Testis (tissue), 3 donors: ENCODE results near the gene XRCC1. TPM values are rescaled to one million over a fixed set of nuclear protein-coding genes. Genes with fewer than 3 reads are reported as not detected.

ENCODE experiments used
- DNase-seq: peaks from one replicate; pipeline ENCODE4 v3.0.0-alpha.2; 2019
- H3K27ac ChIP-seq, 2 donors: fragments of 200-600 bp; sonication (generic); one replicate each; pipeline ENCODE4 v1.5.1; 2019
- H3K27me3 ChIP-seq: fragments of 200-600 bp; sonication (generic); one replicate; pipeline ENCODE4 v1.5.1; 2019
- H3K36me3 ChIP-seq: fragments of 200-600 bp; sonication (generic); one replicate; pipeline ENCODE4 v1.5.1; 2017; ENCODE audit warnings: low read depth; ENCODE audit errors: missing control alignments
- H3K4me1 ChIP-seq: fragments of 200-600 bp; sonication (generic); one replicate; pipeline ENCODE4 v1.5.1; 2019
- H3K4me3 ChIP-seq, 2 donors: fragments of 200-600 bp; sonication (generic); one replicate each; pipeline ENCODE4 v1.5.1; 2017 to 2019
- H3K9me3 ChIP-seq: fragments of 200-600 bp; sonication (generic); one replicate; pipeline ENCODE4 v1.5.1; 2017
- POLR2A ChIP-seq: fragments of 450-650 bp; IDR thresholded peaks from one replicate; pipeline ENCODE4 v1.6.1; 2017; ENCODE audit warnings: antibody characterized with exemption, mild to moderate bottlenecking, moderate library complexity
- WGBS, 2 donors: methylation state at CpG; one replicate each; pipeline ENCODE4 v1.1.5; 2018; 5-methylcytosine and 5-hydroxymethylcytosine counted together
- intact Hi-C: fragments of 100-400 bp; cut with DNase I; formaldehyde crosslinking; loops from one replicate; pipeline ENCODE4 v1.15.1; 2023; ENCODE audit warnings: low total_unique reads
- polyA plus RNA-seq: library from polyadenylated mRNA; stranded (reverse); fragments of 350-450 nt; fragmentation: Illumina TruSeq; extraction: RNeasy Lipid Tissue Mini Kit (QIAGEN cat#74804); gene quantifications from one replicate; pipeline ENCODE4 v1.2.3, GENCODE V29; 2014; ENCODE audit warnings: low read depth, low replicate concordance; ENCODE audit not compliant: insufficient read depth
- total RNA-seq, 2 donors: library from RNA; depleted of rRNA; stranded (reverse); fragments of >200 nt; gene quantifications; one replicate each; pipeline ENCODE4 v1.2.3, GENCODE V29; 2016
- TF ChIP-seq, protein P1 (sequence below), 3 experiments: fragments of 450-650 bp in 2 of 3; fragments of 200-600 bp in 1 of 3; sonication (generic) in 1 of 3; IDR thresholded peaks; one replicate each; pipeline ENCODE4 v1.5.1; 2016 to 2019; ENCODE audit warnings: antibody characterized with exemption in 3 of 3, mild to moderate bottlenecking in 2 of 3, moderate library complexity in 1 of 3

XRCC1 gene
- total and polyA plus RNA-seq, 3 donors from 2014 or later = 40.6 to 49.1 (median 44.8) TPM

DNA sequence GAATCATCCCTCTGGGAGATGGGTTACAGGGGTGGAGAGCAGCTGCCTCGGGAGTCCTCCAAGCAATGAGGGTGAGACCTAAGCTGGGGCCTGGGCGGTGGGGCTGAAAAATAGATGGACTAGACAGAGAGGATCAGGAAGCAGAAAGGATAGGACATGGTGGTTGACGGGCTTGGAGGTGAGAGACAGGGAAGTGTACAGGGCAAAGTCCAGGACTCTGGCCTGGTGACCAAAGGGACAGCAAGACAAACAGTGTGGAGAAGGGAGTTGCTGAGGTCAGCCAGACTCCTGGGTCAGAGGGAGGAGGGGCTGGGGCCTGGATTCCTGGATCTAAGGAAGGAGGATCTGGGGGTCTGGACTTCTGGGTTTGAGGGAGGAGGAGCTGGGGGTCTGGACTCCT is 76.3 kb downstream of the XRCC1 start:
- Histone ChIP-seq H3K36me3 (no peaks in the 10 kb centered on the region), H3K4me3 (no peak overlapping the region), H3K4me1 (peaks cover 6% of the 10 kb centered on the region), H3K27ac (no peak overlapping the region), H3K27me3 (no peaks in the 10 kb centered on the region), H3K9me3 (no peaks in the 10 kb centered on the region)
- no peak for DNase-seq
- 72 to 86% methylated on average over 3 of the region's 3 CpGs for WGBS, 2 donors
- no peak for TF ChIP-seq POLR2A
- intact Hi-C loops = no loop called here

DNA sequence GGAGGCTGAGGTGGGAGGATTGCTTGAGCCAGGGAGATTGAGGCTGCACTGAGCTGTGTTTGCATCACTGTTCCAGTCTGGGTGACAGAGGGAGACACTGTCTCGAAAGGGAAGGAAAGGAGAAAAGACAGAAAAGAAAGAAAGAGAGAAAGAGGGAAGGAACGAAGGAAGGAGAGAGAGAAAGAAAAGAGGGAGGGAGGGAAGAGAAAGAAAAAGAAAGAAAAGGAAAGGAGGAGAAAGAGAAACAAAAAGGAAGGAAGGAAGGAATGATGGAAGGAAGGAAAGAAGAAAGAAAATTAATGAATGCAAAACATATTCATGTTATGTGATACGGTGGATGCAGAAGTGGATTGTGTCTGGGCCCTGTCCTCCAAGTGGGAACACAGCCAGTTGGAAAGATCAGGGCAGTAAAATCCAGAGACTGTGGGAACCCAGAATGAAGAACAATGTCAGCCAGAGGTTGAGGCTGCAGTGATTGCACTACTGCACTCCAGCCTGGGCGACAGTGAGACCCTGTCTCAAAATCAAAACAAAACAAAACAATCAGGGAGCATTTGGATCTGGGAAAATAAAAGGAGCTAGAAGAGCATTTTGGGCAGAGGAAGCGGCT is 77.0 kb downstream of the XRCC1 start:
- no peaks in the 10 kb centered on the region for H3K36me3 ChIP-seq

DNA sequence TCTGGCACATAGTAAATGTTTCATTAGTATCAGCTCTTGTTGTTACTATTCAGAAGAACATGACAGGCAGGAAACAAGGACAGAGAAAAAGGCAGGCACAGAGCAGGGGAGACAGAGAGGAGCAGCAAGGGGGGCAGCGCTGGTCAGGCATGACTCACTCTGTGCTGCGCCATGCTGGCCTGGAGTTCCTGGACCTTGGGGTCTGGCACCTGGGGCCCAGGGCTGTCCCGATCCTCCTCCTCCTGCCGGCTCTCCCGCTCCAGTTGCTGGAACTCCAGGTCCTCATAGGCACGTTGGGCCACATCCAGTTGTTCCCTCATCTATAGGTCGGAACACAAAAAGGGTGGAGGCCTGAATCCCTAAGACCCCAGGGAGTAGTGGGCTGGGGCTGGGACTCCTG is 78.4 kb downstream of the XRCC1 start:
- 82 to 91% methylated on average over 7 of the region's 7 CpGs for WGBS, 2 donors
- DNase-seq = no peak
- Histone ChIP-seq H3K27me3 (no peaks in the 10 kb centered on the region), H3K4me1 (no peaks in the 10 kb centered on the region), H3K36me3 (no peaks in the 10 kb centered on the region), H3K4me3 (no peak overlapping the region), H3K27ac (no peak overlapping the region), H3K9me3 (no peaks in the 10 kb centered on the region)
- intact Hi-C loops = no loop called here
- TF ChIP-seq, protein P1, sequence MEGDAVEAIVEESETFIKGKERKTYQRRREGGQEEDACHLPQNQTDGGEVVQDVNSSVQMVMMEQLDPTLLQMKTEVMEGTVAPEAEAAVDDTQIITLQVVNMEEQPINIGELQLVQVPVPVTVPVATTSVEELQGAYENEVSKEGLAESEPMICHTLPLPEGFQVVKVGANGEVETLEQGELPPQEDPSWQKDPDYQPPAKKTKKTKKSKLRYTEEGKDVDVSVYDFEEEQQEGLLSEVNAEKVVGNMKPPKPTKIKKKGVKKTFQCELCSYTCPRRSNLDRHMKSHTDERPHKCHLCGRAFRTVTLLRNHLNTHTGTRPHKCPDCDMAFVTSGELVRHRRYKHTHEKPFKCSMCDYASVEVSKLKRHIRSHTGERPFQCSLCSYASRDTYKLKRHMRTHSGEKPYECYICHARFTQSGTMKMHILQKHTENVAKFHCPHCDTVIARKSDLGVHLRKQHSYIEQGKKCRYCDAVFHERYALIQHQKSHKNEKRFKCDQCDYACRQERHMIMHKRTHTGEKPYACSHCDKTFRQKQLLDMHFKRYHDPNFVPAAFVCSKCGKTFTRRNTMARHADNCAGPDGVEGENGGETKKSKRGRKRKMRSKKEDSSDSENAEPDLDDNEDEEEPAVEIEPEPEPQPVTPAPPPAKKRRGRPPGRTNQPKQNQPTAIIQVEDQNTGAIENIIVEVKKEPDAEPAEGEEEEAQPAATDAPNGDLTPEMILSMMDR (IDR thresholded peaks at IDR 0.05) = no peak
- TF ChIP-seq POLR2A = no peak

More for the DNA sequence above, 77.0 kb downstream of the XRCC1 start:
- Histone ChIP-seq H3K9me3 (no peaks in the 10 kb centered on the region), H3K4me1 (peaks cover 6% of the 10 kb centered on the region), H3K27me3 (no peaks in the 10 kb centered on the region), H3K27ac (no peak overlapping the region), H3K4me3 (no peak overlapping the region)
- TF ChIP-seq, protein P1 (IDR thresholded peaks at IDR 0.05) = no peak
- no peak for TF ChIP-seq POLR2A
- DNase-seq = no peak
- intact Hi-C loops = no loop called here
- WGBS, 2 donors = 72 to 74% methylated on average over 5 of the region's 5 CpGs

DNA sequence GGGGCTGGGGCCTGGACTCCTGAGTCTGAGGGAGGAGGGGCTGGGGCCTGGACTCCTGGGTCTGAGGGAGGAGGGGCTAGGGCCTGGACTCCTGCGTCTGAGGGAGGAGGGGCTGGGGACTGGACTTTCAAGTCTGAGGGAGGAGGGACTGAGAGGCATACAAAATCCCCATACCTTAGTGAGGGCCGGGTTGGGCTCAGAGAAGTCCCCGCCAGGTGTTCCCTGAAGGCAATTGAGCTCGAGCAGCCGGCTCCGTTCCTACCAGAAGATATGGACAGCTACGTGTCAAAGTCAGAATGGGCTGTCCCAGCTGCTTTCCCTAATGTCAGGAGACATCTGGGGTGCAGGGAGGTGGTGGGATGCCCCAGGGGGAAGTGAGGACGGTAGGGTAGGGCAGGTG is 80.2 kb downstream of the XRCC1 start:
- Histone ChIP-seq H3K36me3 (no peaks in the 10 kb centered on the region), H3K4me3 (no peak overlapping the region), H3K4me1 (no peaks in the 10 kb centered on the region), H3K27me3 (no peaks in the 10 kb centered on the region), H3K9me3 (no peaks in the 10 kb centered on the region), H3K27ac (no peak overlapping the region)
- intact Hi-C loops = no loop called here
- 83 to 90% methylated on average over 3 to 8 of the region's 8 CpGs for WGBS, 2 donors
- TF ChIP-seq, protein P1 (IDR thresholded peaks at IDR 0.05) = no peak
- TF ChIP-seq POLR2A = no peak
- no peak for DNase-seq

Other genes with a start within 250 kb of the XRCC1 start
- gene CD177, start 221.8 kb downstream of the XRCC1 start, total RNA-seq = under 1 TPM; 0.39 to 0.74 TPM
- 0.57 TPM for gene CD177, start 221.8 kb downstream of the XRCC1 start, polyA plus RNA-seq
- 10 to 100 TPM; 73.1 to 93.3 TPM for gene TEX101, start 160.6 kb downstream of the XRCC1 start, total RNA-seq
- gene TEX101, start 160.6 kb downstream of the XRCC1 start, polyA plus RNA-seq = 231 TPM
- gene LYPD3, start 109.9 kb downstream of the XRCC1 start, total RNA-seq = 1 to 10 TPM in 1 of 2 donors, under 1 TPM in 1; 0.71 to 1.2 TPM
- gene LYPD3, start 109.9 kb downstream of the XRCC1 start, polyA plus RNA-seq = 1.3 TPM
- 10 to 100 TPM; 27.1 to 28.3 TPM for gene PHLDB3, start 70.8 kb downstream of the XRCC1 start, total RNA-seq
- 62.2 TPM for gene PHLDB3, start 70.8 kb downstream of the XRCC1 start, polyA plus RNA-seq
- 10 to 100 TPM; 11.2 to 11.5 TPM for gene ETHE1, start 48.3 kb downstream of the XRCC1 start, total RNA-seq
- gene ETHE1, start 48.3 kb downstream of the XRCC1 start, polyA plus RNA-seq = 13.1 TPM
- gene ZNF575, start 42.3 kb downstream of the XRCC1 start, total RNA-seq = 1 to 10 TPM; 1.1 to 1.7 TPM
- 2.4 TPM for gene ZNF575, start 42.3 kb downstream of the XRCC1 start, polyA plus RNA-seq
- gene PINLYP, start 274 bp upstream of the XRCC1 start, total RNA-seq = 1 to 10 TPM; 5.8 to 5.9 TPM
- 9.9 TPM for gene PINLYP, start 274 bp upstream of the XRCC1 start, polyA plus RNA-seq
- 10 to 100 TPM; 26.4 to 29.0 TPM for gene IRGQ, start 20.6 kb upstream of the XRCC1 start, total RNA-seq
- gene IRGQ, start 20.6 kb upstream of the XRCC1 start, polyA plus RNA-seq = 6.0 TPM
- gene ZNF576, start 21.1 kb upstream of the XRCC1 start, total RNA-seq = 10 to 100 TPM; 14.6 to 17.9 TPM
- gene ZNF576, start 21.1 kb upstream of the XRCC1 start, polyA plus RNA-seq = 23.1 TPM
- gene SRRM5, start 36.6 kb upstream of the XRCC1 start, total RNA-seq = 10 to 100 TPM in 1 of 2 donors, 1 to 10 TPM in 1; 8.4 to 21.3 TPM
- gene SRRM5, start 36.6 kb upstream of the XRCC1 start, polyA plus RNA-seq = 36.0 TPM
- 10 to 100 TPM; 93.1 to 94.2 TPM for gene ZNF428, start 44.1 kb upstream of the XRCC1 start, total RNA-seq
- 64.1 TPM for gene ZNF428, start 44.1 kb upstream of the XRCC1 start, polyA plus RNA-seq
- 1 to 10 TPM; 1.5 to 4.3 TPM for gene CADM4, start 64.3 kb upstream of the XRCC1 start, total RNA-seq
- 7.8 TPM for gene CADM4, start 64.3 kb upstream of the XRCC1 start, polyA plus RNA-seq
- gene PLAUR, start 94.6 kb upstream of the XRCC1 start, total RNA-seq = 1 to 10 TPM; 4.3 to 8.4 TPM
- gene PLAUR, start 94.6 kb upstream of the XRCC1 start, polyA plus RNA-seq = 7.3 TPM
- 100 to 1,000 TPM in 1 of 2 donors, 10 to 100 TPM in 1; 97.4 to 218 TPM for gene IRGC, start 140.5 kb upstream of the XRCC1 start, total RNA-seq
- 167 TPM for gene IRGC, start 140.5 kb upstream of the XRCC1 start, polyA plus RNA-seq
- gene SMG9, start 179.4 kb upstream of the XRCC1 start, total RNA-seq = 10 to 100 TPM; 65.0 to 76.8 TPM
- gene SMG9, start 179.4 kb upstream of the XRCC1 start, polyA plus RNA-seq = 144 TPM
- gene KCNN4, start 205.4 kb upstream of the XRCC1 start, total RNA-seq = 1 to 10 TPM; 2.3 to 4.6 TPM
- gene KCNN4, start 205.4 kb upstream of the XRCC1 start, polyA plus RNA-seq = 4.1 TPM
- 10 to 100 TPM in 1 of 2 donors, 1 to 10 TPM in 1; 4.9 to 14.7 TPM for gene LYPD5, start 226.9 kb upstream of the XRCC1 start, total RNA-seq
- 12.6 TPM for gene LYPD5, start 226.9 kb upstream of the XRCC1 start, polyA plus RNA-seq